SK-N-SH (cell line): ENCODE measurements around the gene VIL1.

Source experiments
- RXRA ChIP-seq: IDR thresholded peaks from 2 replicates; pipeline ENCODE4 v1.4.0; 2012; ENCODE audit warnings: low read depth, mild to moderate bottlenecking, borderline replicate concordance
- TF ChIP-seq, protein P1 (sequence below): IDR thresholded peaks from 2 replicates; pipeline ENCODE4 v1.4.0; 2012; ENCODE audit warnings: low read depth, borderline replicate concordance

DNA sequence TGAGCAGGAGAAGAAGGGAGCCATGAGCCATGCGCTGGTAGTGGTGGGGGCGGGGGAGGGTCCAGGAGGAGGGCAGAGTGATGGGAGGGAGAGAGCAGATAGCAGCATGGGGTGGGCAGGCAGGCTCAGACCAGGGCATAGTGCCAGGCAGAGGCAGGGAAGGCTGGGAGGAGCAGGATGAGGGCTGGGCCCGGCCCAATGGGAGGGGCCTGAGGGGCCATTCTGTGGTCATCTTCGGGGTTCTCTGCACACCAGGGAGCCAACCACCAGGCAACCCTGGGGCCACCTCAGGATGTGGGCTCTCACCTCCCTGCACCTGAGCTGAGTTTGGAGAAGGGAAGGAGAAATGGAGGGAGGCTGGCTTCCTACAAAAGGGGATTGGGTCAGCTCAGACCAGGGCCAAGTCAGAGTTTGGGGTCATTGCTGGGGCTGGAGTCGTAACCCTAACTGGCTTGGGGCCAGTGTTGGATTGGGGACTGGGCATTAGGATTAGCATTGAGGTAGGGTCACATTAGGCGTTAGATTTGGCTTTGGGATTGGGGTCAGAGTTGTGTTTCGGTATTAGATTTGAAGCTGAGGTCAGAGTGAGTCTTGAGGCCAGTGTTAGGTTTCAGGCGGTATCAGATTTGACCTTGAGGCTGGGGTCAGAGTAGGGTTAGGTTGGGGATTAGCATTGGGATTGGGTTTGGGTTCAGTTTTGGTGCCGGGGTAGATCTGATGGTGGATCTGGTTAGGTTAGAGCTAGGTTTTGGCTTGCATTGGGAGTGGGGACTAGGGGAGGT is 11.2 kb downstream of the VIL1 start:
- TF ChIP-seq RXRA: no peak
- TF ChIP-seq, protein P1, sequence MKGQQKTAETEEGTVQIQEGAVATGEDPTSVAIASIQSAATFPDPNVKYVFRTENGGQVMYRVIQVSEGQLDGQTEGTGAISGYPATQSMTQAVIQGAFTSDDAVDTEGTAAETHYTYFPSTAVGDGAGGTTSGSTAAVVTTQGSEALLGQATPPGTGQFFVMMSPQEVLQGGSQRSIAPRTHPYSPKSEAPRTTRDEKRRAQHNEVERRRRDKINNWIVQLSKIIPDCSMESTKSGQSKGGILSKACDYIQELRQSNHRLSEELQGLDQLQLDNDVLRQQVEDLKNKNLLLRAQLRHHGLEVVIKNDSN: no peak
